Measurements from ENCODE around the gene DERL2.

- TF ChIP-seq CTCF (IDR thresholded peaks at IDR 0.05) (no peak), POLR2A (IDR thresholded peaks at IDR 0.05) (no peak)
Observed at GRCh38 chr17:5424909-5425308, 61.1 kb downstream of the DERL2 start.
